ENCODE data around the gene MBNL2. TPM values are rescaled to one million over a fixed set of nuclear protein-coding genes. Genes with fewer than 3 reads are reported as not detected.

MBNL2 gene
- total RNA-seq, 2 experiments from 2014 or later, result 15.8 to 16.1 TPM

GRCh38 chr13:97182111-97182890 is 39.8 kb upstream of the MBNL2 start:
- H3K4me1 Mint-ChIP-seq (ENCODE audit: low read depth), result peaks cover 3% of the 10 kb centered on the region
- H3K36me3 Mint-ChIP-seq (ENCODE audit: low read depth), result no peaks in the 10 kb centered on the region
- DNase-seq (no peak), ATAC-seq (no peak)
- intact Hi-C loops (cut with micrococcal nuclease), result no loop called here
- H3K27me3 Mint-ChIP-seq, result peaks cover 2% of the 10 kb centered on the region
- no peak overlapping the region for H3K4me3 Mint-ChIP-seq
- no peak for TF ChIP-seq CTCF (IDR thresholded peaks at IDR 0.05)
- POLR2A ChIA-PET, result no interaction called here
- no peaks in the 10 kb centered on the region for H3K9me3 Mint-ChIP-seq
- CTCF ChIA-PET, result no interaction called here
- H3K27ac Mint-ChIP-seq, result no peak overlapping the region

GRCh38 chr13:97185291-97185690 is 36.8 kb upstream of the MBNL2 start:
- no peak overlapping the region for H3K4me3 Mint-ChIP-seq
- ChIA-PET CTCF (no interaction called here), POLR2A (no interaction called here)
- peaks cover 4% of the 10 kb centered on the region for H3K27me3 Mint-ChIP-seq
- intact Hi-C loops (cut with micrococcal nuclease), result no loop called here
- DNase-seq (no peak), ATAC-seq (no peak)
- no peak overlapping the region for H3K27ac Mint-ChIP-seq
- H3K9me3 Mint-ChIP-seq, result no peaks in the 10 kb centered on the region
- no peak for TF ChIP-seq CTCF (IDR thresholded peaks at IDR 0.05)
- peaks cover 8% of the 10 kb centered on the region for H3K4me1 Mint-ChIP-seq (ENCODE audit: low read depth)
- H3K36me3 Mint-ChIP-seq (ENCODE audit: low read depth), result no peaks in the 10 kb centered on the region

- no peak for ATAC-seq
Measured at GRCh38 chr13:97185751-97186150, 36.4 kb upstream of the MBNL2 start.

GRCh38 chr13:97188207-97188606 is 33.9 kb upstream of the MBNL2 start:
- no peak for ATAC-seq
- POLR2A ChIA-PET, result interaction anchor here (0.6 kb wide), 1 partner anchor 47 kb away, joined by 3 read pairs; no protein-coding TSS in a partner anchor

More at GRCh38 chr13:97185751-97186150, 36.4 kb upstream of the MBNL2 start:
- no peaks in the 10 kb centered on the region for H3K36me3 Mint-ChIP-seq (ENCODE audit: low read depth)
- no peaks in the 10 kb centered on the region for H3K9me3 Mint-ChIP-seq
- peaks cover 4% of the 10 kb centered on the region for H3K27me3 Mint-ChIP-seq
- peaks cover 8% of the 10 kb centered on the region for H3K4me1 Mint-ChIP-seq (ENCODE audit: low read depth)
- TF ChIP-seq CTCF (IDR thresholded peaks at IDR 0.05), result no peak
- H3K27ac Mint-ChIP-seq, result no peak overlapping the region
- H3K4me3 Mint-ChIP-seq, result no peak overlapping the region
- POLR2A ChIA-PET, result no interaction called here
- intact Hi-C loops (cut with micrococcal nuclease), result no loop called here
- CTCF ChIA-PET, result interaction anchor here (1.0 kb wide), 1 partner anchor 158 kb away, joined by 3 read pairs; no protein-coding TSS in a partner anchor
- no peak for DNase-seq

More at GRCh38 chr13:97188207-97188606, 33.9 kb upstream of the MBNL2 start:
- H3K36me3 Mint-ChIP-seq (ENCODE audit: low read depth), result no peaks in the 10 kb centered on the region
- H3K27me3 Mint-ChIP-seq, result peaks cover 4% of the 10 kb centered on the region
- DNase-seq, result no peak
- CTCF ChIA-PET, result no interaction called here
- no peak overlapping the region for H3K27ac Mint-ChIP-seq
- TF ChIP-seq CTCF (IDR thresholded peaks at IDR 0.05), result no peak
- intact Hi-C loops (cut with micrococcal nuclease), result no loop called here
- no peaks in the 10 kb centered on the region for H3K9me3 Mint-ChIP-seq
- H3K4me1 Mint-ChIP-seq (ENCODE audit: low read depth), result peaks cover 8% of the 10 kb centered on the region
- H3K4me3 Mint-ChIP-seq, result no peak overlapping the region
